ENCODE data around the gene IMP4.

The IMP4 gene

GRCh38 chr2:130375291-130376266 is 32.9 kb downstream of the IMP4 start:
- no peak overlapping the region for H3K4me3 Mint-ChIP-seq
- peaks cover 41% of the 10 kb centered on the region for H3K36me3 Mint-ChIP-seq
- peaks cover 80% of the 10 kb centered on the region for H3K4me1 Mint-ChIP-seq
- no peaks in the 10 kb centered on the region for H3K9me3 Mint-ChIP-seq
- peak overlapping the region; percentile 88 for H3K27ac Mint-ChIP-seq
- H3K27me3 Mint-ChIP-seq: no peaks in the 10 kb centered on the region
- no peak for ATAC-seq

- Mint-ChIP-seq H3K27ac (peak overlapping the region; percentile 88), H3K9me3 (no peaks in the 10 kb centered on the region), H3K4me3 (peak overlapping the region; percentile 15), H3K27me3 (no peaks in the 10 kb centered on the region), H3K4me1 (peaks cover 80% of the 10 kb centered on the region), H3K36me3 (peaks cover 52% of the 10 kb centered on the region)
- peak; percentile 44 for ATAC-seq
These were observed 34.0 kb downstream of the IMP4 start for GRCh38 chr2:130376433-130377293.

DNA sequence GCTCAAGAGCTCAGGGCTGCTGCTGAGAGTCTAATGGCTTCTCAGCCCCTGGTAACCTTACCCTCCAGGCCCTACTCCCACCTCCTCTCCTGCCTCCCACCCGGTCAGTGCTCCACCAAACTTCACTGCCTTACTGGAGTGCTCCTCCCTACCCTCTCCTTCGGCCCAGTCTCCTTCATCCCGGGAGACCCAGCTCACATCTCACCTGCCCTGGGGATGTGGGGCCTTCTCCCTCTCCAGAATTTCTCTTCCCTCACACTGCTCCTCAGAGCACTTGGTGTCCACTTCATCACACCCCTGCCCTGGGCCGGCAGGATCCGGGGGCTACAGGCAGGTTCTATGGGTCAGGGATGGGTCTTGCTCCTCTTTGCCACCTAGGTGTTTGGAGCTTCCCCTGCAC is 34.8 kb downstream of the IMP4 start:
- peaks cover 60% of the 10 kb centered on the region for H3K36me3 Mint-ChIP-seq
- H3K27me3 Mint-ChIP-seq: no peaks in the 10 kb centered on the region
- peak overlapping the region; percentile 88 for H3K27ac Mint-ChIP-seq
- no peaks in the 10 kb centered on the region for H3K9me3 Mint-ChIP-seq
- no peak for ATAC-seq
- H3K4me3 Mint-ChIP-seq: peak overlapping the region; percentile 61
- peaks cover 87% of the 10 kb centered on the region for H3K4me1 Mint-ChIP-seq

DNA sequence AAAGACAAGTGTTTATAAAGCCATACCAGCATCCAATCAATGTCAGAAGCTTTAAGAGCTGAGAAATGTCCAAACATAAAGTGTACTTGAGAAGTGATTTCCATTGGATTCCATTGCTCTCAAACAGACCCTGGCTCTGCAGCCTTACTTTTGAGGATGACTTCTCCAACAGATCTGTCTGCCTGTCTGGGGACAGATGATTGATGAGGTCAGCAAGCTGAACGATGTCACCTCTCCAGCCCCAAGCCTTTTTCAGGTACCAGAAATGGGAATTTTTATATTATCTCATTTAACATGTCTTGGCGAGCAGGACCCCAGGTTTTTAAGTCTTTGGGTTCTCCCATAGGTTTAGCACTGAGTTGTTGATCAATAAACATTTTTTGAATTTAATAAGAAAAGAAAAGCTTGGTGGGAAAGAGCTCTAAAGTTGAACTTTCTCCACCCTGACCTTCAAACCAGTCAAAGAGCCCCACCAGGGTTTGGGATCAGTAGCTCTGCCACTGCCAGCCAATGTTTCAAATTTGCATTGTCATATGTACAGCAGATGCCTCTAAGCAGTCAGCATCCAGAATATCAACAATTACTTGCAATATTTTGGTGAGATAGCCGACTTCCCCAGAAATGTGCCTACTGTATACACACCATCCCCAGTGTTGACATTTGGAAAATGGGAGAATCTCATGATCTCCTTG is 35.7 kb downstream of the IMP4 start:
- H3K4me1 Mint-ChIP-seq: peaks cover 87% of the 10 kb centered on the region
- no peaks in the 10 kb centered on the region for H3K27me3 Mint-ChIP-seq
- H3K9me3 Mint-ChIP-seq: no peaks in the 10 kb centered on the region
- no peak overlapping the region for H3K4me3 Mint-ChIP-seq
- no peak overlapping the region for H3K27ac Mint-ChIP-seq
- peaks cover 62% of the 10 kb centered on the region for H3K36me3 Mint-ChIP-seq
- no peak for ATAC-seq

DNA sequence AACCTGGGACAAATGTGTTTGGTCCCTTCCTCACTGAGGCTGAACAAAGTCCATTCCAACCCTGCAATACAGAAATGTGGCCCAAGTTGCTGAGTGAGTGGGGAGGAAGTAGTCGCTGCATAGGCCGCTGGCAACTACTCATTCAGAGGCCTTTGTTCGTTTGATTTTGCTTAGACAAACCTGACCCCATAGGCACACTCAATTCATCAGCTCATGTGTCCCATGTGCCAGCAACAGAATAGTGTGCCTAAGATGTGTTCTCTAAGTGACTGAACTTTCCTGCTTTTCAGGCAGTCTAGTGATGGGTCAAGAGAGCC is 36.2 kb downstream of the IMP4 start:
- peaks cover 58% of the 10 kb centered on the region for H3K36me3 Mint-ChIP-seq
- H3K9me3 Mint-ChIP-seq: no peaks in the 10 kb centered on the region
- H3K27me3 Mint-ChIP-seq: no peaks in the 10 kb centered on the region
- no peak overlapping the region for H3K4me3 Mint-ChIP-seq
- H3K4me1 Mint-ChIP-seq: peaks cover 82% of the 10 kb centered on the region
- no peak for ATAC-seq
- no peak overlapping the region for H3K27ac Mint-ChIP-seq

DNA sequence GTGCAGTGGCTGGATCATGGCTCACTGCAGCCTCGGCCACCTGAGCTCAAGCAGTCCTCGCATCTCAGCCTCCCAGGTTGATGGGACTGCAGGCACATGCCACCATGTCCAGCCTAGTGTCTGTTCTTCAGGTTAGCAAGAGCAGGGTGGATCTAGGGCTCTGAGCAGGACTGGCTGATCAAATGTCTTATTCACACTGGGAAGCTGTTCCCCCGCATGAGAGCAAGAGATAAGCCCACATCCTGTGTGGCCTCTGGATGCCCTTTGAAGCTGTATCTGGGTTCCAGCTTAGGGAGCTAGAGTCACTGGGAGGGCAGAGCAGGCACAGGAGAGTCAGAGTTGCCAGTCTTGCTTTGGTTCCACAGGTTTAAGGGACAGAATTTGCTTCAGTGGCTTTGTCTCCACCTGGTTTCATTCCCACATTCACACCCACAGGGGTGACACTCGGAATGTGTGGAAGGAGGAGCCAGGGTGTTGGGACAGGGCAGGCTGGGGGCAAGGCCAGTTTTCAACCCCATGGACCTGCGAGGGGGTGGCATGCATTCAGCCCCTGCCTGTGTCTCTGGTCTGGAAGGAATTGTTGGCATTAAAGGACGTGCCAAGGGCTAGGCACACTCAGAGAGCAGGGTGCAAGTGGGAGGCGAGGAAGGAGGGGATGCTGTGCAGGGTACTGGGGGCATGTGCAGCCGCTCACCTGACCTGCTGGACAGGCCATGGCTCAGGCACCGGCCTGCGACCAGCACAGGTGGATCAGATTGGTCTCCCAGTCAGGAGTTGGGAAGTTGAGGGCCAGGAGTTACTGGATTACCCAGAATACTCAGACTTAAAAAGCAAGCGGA is 37.6 kb downstream of the IMP4 start:
- no peaks in the 10 kb centered on the region for H3K9me3 Mint-ChIP-seq
- peak overlapping the region; percentile 64 for H3K27ac Mint-ChIP-seq
- peak overlapping the region; percentile 2 for H3K4me3 Mint-ChIP-seq
- no peaks in the 10 kb centered on the region for H3K27me3 Mint-ChIP-seq
- H3K4me1 Mint-ChIP-seq: peaks cover 71% of the 10 kb centered on the region
- no peak for ATAC-seq
- H3K36me3 Mint-ChIP-seq: peaks cover 48% of the 10 kb centered on the region

DNA sequence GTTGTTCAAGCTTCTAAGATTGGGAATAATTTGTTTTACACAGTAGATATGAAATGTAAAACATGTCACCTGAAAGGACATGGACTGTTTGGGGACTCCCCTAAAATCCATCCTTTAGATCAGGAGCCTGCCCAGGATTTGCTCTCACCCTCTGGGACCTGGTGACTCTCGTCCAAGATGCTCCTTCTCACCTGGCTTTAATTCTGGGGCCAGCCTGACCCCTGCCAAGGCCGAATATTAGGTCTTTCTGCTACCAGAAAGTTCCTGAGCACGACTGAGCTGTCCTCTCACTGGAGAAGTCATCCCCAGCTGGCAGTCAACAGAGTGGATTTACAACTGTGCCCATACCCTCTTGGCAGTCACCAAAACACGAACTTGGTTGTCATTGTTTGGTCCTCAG is 38.4 kb downstream of the IMP4 start:
- H3K27ac Mint-ChIP-seq: peak overlapping the region; percentile 64

DNA sequence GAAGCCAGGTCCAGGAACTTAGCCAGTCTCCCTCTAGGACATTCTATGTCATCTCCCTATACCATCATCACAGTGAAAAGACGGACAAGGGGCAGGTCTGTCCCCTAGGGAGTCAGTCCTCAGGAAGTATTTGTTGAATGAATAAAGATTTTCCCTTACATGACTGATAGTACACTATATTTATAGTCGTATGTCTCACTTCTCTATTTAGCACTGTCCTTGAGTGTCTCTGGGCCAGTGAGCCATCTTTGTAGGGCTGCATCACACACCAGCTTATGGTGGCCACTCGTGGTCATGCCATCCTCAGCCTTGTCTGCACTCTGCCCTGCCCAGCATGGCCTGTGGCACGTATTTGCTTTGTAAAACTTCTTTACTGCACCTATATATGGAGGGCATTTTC is 38.9 kb downstream of the IMP4 start:
- peaks cover 38% of the 10 kb centered on the region for H3K36me3 Mint-ChIP-seq

More for the DNA sequence above, 38.4 kb downstream of the IMP4 start:
- H3K4me1 Mint-ChIP-seq: peaks cover 71% of the 10 kb centered on the region
- peaks cover 40% of the 10 kb centered on the region for H3K36me3 Mint-ChIP-seq
- no peaks in the 10 kb centered on the region for H3K9me3 Mint-ChIP-seq
- ATAC-seq: no peak
- peak overlapping the region; percentile 14 for H3K4me3 Mint-ChIP-seq
- no peaks in the 10 kb centered on the region for H3K27me3 Mint-ChIP-seq

DNA sequence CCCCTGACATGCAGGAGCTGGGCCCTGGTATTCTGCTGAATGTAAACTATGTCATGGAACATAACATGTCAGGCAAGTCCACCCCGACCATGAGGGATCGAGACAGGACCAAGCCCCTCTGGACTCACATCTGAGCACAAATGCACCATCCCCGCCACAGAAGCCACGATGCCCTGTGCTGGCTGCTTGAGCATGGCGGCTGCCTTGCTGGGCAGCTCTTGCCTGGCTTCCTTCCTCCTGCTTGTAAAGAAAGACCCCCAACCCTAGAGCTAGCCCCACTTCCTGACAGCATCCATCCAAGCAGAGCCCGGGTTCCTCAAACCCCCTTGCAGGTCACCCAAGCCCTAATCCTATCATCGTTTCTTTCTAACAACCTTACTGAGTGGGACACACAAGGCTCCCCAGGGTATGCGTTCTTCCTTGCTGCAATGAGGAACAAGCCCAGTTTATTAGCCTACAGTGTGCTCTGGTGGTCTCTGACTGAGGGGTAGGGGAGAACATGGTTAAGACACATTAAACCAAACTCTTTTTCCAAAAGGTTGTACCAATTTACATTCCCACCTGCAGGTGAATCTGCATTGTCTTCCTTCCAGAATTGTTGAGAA is 39.7 kb downstream of the IMP4 start:
- H3K4me3 Mint-ChIP-seq: no peak overlapping the region
- peaks cover 71% of the 10 kb centered on the region for H3K4me1 Mint-ChIP-seq
- peak overlapping the region; percentile 64 for H3K27ac Mint-ChIP-seq
- no peak for ATAC-seq
- H3K27me3 Mint-ChIP-seq: no peaks in the 10 kb centered on the region
- H3K9me3 Mint-ChIP-seq: no peaks in the 10 kb centered on the region
- H3K36me3 Mint-ChIP-seq: peaks cover 38% of the 10 kb centered on the region

More for the DNA sequence above, 38.9 kb downstream of the IMP4 start:
- Mint-ChIP-seq H3K27ac (peak overlapping the region; percentile 64), H3K4me3 (no peak overlapping the region), H3K9me3 (no peaks in the 10 kb centered on the region), H3K27me3 (no peaks in the 10 kb centered on the region), H3K4me1 (peaks cover 71% of the 10 kb centered on the region)
- ATAC-seq: peak; percentile 77

DNA sequence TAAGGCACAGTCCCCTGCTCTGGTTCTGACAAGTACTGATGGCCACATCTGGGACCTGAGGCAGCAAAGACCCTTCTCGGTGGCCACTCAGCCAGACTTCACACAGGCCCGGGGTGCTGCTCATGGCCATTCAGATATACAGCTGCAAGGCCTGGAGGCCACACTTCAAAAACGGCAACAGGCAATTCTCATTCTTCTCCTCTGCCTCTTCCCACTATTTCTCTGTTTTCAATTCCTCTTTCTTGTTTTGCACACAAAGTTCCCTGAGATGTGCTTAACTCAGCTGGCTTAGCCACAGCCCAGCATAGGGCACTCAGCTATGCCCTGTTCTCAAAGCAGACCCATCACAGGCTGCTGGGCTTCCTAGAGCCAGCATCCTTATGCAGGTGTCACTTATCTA is 43.0 kb downstream of the IMP4 start:
- no peak overlapping the region for H3K4me3 Mint-ChIP-seq
- H3K9me3 Mint-ChIP-seq: no peaks in the 10 kb centered on the region
- H3K36me3 Mint-ChIP-seq: peaks cover 26% of the 10 kb centered on the region
- peaks cover 78% of the 10 kb centered on the region for H3K4me1 Mint-ChIP-seq
- peak; percentile 75 for ATAC-seq
- peak overlapping the region; percentile 84 for H3K27ac Mint-ChIP-seq
- H3K27me3 Mint-ChIP-seq: no peaks in the 10 kb centered on the region

- ATAC-seq: no peak
- Mint-ChIP-seq H3K4me3 (no peak overlapping the region), H3K9me3 (no peaks in the 10 kb centered on the region), H3K4me1 (peaks cover 77% of the 10 kb centered on the region), H3K27me3 (no peaks in the 10 kb centered on the region), H3K27ac (peak overlapping the region; percentile 84), H3K36me3 (peaks cover 13% of the 10 kb centered on the region)
These were observed 44.3 kb downstream of the IMP4 start for GRCh38 chr2:130387071-130387400.

DNA sequence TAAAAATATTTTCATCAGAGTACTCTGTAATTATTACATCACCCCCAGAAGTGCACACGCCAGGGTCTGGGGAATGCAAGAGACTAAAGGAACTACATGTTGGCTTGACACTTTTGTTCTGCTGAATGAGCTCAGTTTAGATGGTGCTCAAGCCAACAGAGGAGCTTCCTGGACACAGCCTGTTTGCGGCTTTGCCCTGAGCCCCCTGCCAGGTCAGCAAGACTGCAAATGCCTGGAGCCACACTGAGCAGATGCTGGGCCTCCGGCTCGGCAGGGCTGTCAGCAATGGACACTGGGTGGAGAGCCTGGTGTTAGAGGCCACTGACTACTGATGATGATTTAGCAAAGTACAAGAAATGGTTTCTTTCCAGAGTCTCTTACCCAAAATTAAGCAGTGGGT is 45.1 kb downstream of the IMP4 start:
- no peak overlapping the region for H3K4me3 Mint-ChIP-seq
- no peak for ATAC-seq
- no peaks in the 10 kb centered on the region for H3K9me3 Mint-ChIP-seq
- peaks cover 6% of the 10 kb centered on the region for H3K36me3 Mint-ChIP-seq
- H3K27me3 Mint-ChIP-seq: no peaks in the 10 kb centered on the region
- peak overlapping the region; percentile 84 for H3K27ac Mint-ChIP-seq
- peaks cover 73% of the 10 kb centered on the region for H3K4me1 Mint-ChIP-seq

- H3K27me3 Mint-ChIP-seq: no peaks in the 10 kb centered on the region
- no peak overlapping the region for H3K4me3 Mint-ChIP-seq
- H3K4me1 Mint-ChIP-seq: peaks cover 67% of the 10 kb centered on the region
- H3K36me3 Mint-ChIP-seq: peaks cover 3% of the 10 kb centered on the region
- ATAC-seq: no peak
- H3K9me3 Mint-ChIP-seq: no peaks in the 10 kb centered on the region
- peak overlapping the region; percentile 84 for H3K27ac Mint-ChIP-seq
These were observed 45.7 kb downstream of the IMP4 start for GRCh38 chr2:130388221-130388907.

- Mint-ChIP-seq H3K27ac (peak overlapping the region; percentile 84), H3K36me3 (peaks cover 6% of the 10 kb centered on the region), H3K9me3 (no peaks in the 10 kb centered on the region), H3K4me1 (peaks cover 67% of the 10 kb centered on the region), H3K4me3 (no peak overlapping the region), H3K27me3 (no peaks in the 10 kb centered on the region)
- no peak for ATAC-seq
These were observed 46.7 kb downstream of the IMP4 start for GRCh38 chr2:130389358-130389757.

Measured in stimulated activated memory B cell treated with anti-CD40 and anti-IgM and Interleukin-4, amounts not matched to agents 10 μg/mL and 1 μg/mL and 100 μg/mL, for 72 hours (primary cell).